ENCODE data around the gene EPHA8. TPM values are rescaled to one million over a fixed set of nuclear protein-coding genes. Genes with fewer than 3 reads are reported as not detected.

The EPHA8 gene
- polyA plus RNA-seq (2013, experiment 1 of 2), result not detected
- polyA plus RNA-seq (2013, experiment 2 of 2), result not detected

DNA sequence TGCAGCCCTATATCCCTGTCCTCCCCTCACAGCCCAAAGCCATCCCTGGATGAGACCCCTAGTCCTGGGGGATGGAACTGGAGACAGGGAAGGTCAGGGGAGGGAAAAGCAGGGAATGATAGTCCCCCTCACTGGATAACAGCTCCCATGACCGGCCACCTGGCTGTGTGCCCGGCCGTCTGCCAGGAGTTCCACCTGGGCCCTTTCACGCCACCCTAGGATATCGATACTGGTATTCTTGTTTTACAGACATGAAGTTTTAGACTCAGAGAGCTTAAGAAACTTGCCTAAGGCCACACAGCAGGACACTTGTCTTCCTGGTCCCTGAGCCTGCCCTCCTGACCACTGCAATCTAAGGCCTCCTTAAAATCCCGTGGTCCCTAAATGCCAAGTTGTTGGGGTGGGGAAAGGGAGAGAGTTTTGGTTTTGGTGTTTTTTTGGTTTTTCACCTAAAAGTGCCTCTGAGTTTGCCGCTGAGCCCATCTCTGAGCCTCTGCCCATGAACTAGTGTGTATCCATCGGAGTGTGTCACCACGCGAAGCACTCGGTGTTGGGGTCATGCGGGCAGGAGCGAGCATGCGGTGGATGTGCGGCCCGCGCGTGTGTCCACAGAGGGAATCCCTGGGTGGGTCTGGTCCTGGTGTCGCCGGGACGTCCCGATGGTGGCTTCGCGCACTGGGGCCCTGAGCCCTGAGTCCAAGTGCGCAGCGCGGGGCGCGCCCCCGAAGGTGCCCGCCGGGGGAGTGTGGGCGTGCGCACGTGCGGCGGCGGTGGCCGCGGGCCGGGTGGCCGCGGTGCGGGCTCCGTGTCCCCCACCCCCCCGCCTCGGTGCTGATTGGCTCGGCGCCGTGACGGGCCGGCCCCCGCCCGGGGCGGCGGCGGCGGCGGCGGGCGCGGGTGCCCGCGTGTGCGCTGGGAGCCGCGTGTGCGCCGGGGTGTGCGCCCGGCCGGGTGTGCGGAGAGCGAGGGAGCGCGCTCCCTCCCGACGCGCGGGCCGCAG is at the start of gene EPHA8:
Gene EPHA8 (plus strand): TSS at position 906 of the 1,000 bp plus-strand sequence. CDS start 147 bp downstream, outside the sequence.
- WGBS, result 13% methylated on average over 55 of the region's 81 CpGs
- H2AK5ac ChIP-seq (ENCODE audit: low read length, severe bottlenecking), result no peak within 1 kb of the TSS
- H3K9me3 ChIP-seq (ENCODE audit: control insufficient read depth, low read length), result no peaks in the 10 kb centered on the region
- H3K4me1 ChIP-seq (ENCODE audit: control insufficient read depth, insufficient read depth, low read depth, low read length), result peaks cover 3% of the 10 kb centered on the region
- DNase-seq, result no peak
- no peak within 1 kb of the TSS for H3K4ac ChIP-seq (ENCODE audit: low read depth in 1 of 2, low read length in 2 of 2)
- no peak within 1 kb of the TSS for H4K8ac ChIP-seq (ENCODE audit: low read length)
- H3K23ac ChIP-seq (ENCODE audit: low read length in 2 of 2), result no peak within 1 kb of the TSS
- no peak within 1 kb of the TSS for H3K4me3 ChIP-seq (ENCODE audit: insufficient read depth in 1 of 2, low read depth in 1 of 2, low read length in 2 of 2)
- no peaks in the 10 kb centered on the region for H3K79me1 ChIP-seq (replicated peaks; ENCODE audit: low read length, poor library complexity, severe bottlenecking)
- H3K36me3 ChIP-seq (ENCODE audit: control insufficient read depth in 1 of 2, insufficient read depth in 2 of 2, low read depth in 1 of 2, low read length in 2 of 2), result no peaks in the 10 kb centered on the region
- no peak within 1 kb of the TSS for H4K91ac ChIP-seq (ENCODE audit: low read length)
- H2AFZ ChIP-seq (ENCODE audit: low read depth, low read length), result no peak within 1 kb of the TSS
- H3K9ac ChIP-seq (ENCODE audit: low read length), result no peak within 1 kb of the TSS
- peaks cover 87 to 92% of the 10 kb centered on the region in 2 experiments for H3K27me3 ChIP-seq (ENCODE audit: control insufficient read depth in 1 of 2, insufficient read depth in 1 of 2, low read length in 2 of 2)
- H3K27ac ChIP-seq (ENCODE audit: low read length, poor library complexity, severe bottlenecking), result no peak within 1 kb of the TSS
- H2BK5ac ChIP-seq (ENCODE audit: low read depth, low read length, poor library complexity, severe bottlenecking), result no peak within 1 kb of the TSS
- no peak within 1 kb of the TSS for H2BK12ac ChIP-seq (ENCODE audit: low read length in 2 of 2)
- H2BK15ac ChIP-seq (ENCODE audit: low read depth, poor library complexity, severe bottlenecking), result no peak within 1 kb of the TSS
- H3K4me2 ChIP-seq (ENCODE audit: low read length, poor library complexity, severe bottlenecking), result no peak within 1 kb of the TSS
- H2BK120ac ChIP-seq (ENCODE audit: low read depth, low read length), result no peak within 1 kb of the TSS
- H3K18ac ChIP-seq (ENCODE audit: low read depth in 1 of 2, low read length in 2 of 2), result no peak within 1 kb of the TSS
- no peak within 1 kb of the TSS for H3K14ac ChIP-seq (ENCODE audit: low read length in 2 of 2)

DNA sequence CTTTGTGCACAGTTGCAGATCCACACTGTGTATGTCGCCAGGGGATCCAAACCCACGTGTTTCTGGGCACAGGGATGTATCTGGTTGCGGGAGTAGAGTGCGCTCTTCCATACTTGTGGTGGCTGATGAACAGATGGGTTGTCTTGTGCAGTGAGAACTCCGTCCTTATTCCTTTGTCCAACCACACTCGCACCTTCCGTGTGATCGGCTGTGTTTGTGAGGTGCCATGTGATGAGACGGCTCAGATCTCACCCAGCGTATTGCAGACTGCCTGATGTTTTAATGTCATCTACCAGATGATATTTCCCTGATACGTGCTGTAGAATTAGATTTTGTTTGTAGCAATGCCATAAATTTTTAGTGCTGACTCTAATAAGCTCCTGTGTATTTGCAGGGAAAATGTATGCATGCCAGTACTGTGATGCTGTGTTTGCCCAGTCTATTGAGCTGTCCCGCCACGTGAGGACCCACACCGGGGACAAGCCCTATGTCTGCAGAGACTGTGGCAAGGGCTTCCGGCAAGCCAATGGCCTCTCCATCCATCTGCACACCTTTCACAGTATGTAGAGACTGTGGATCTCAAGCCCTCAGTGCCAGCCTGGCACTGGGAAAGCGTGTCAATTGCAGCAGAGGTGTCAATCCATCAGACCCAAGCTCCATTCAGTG is 46.2 kb upstream of the EPHA8 start:
- 98% methylated on average over 16 of the region's 16 CpGs for WGBS
- Histone ChIP-seq H2AK5ac (ENCODE audit: low read length, severe bottlenecking) (no peak overlapping the region), H3K14ac (ENCODE audit: low read length in 2 of 2) (no peak overlapping the region)

DNA sequence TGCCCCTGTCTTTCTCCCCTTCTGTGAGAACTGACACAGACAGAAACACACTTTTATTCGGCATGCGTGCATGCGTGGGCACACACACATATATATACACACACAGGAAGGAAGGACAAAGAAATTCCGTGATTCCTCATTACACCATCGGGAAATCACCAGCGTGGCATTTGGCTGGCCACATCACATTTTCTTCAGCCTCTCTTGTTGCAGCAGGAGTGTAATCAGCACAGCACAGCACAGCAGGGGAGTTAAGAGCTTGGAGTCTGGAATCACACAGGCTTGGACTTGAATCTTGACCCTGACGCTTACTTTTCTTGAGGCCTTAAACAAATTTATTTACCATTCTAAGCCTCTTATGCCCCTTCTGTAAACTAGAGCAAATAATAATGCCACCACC is 45.3 kb upstream of the EPHA8 start:
- 91% methylated on average over 7 of the region's 7 CpGs for WGBS
- Histone ChIP-seq H2AFZ (ENCODE audit: low read depth, low read length) (no peak overlapping the region), H3K9me3 (ENCODE audit: control insufficient read depth, low read length) (no peaks in the 10 kb centered on the region), H2BK15ac (ENCODE audit: low read depth, poor library complexity, severe bottlenecking) (no peak overlapping the region), H3K4ac (ENCODE audit: low read depth in 1 of 2, low read length in 2 of 2) (no peak overlapping the region), H2BK5ac (ENCODE audit: low read depth, low read length, poor library complexity, severe bottlenecking) (no peak overlapping the region), H3K14ac (ENCODE audit: low read length in 2 of 2) (no peak overlapping the region), H3K18ac (ENCODE audit: low read depth in 1 of 2, low read length in 2 of 2) (no peak overlapping the region), H3K4me3 (ENCODE audit: insufficient read depth in 1 of 2, low read depth in 1 of 2, low read length in 2 of 2) (no peak overlapping the region), H3K4me1 (ENCODE audit: control insufficient read depth, insufficient read depth, low read depth, low read length) (peaks cover 5% of the 10 kb centered on the region), H3K79me1 (replicated peaks; ENCODE audit: low read length, poor library complexity, severe bottlenecking) (no peaks in the 10 kb centered on the region), H2AK5ac (ENCODE audit: low read length, severe bottlenecking) (no peak overlapping the region), H3K27me3 (ENCODE audit: control insufficient read depth in 1 of 2, insufficient read depth in 1 of 2, low read length in 2 of 2) (no peaks in the 10 kb centered on the region), H3K4me2 (ENCODE audit: low read length, poor library complexity, severe bottlenecking) (no peak overlapping the region), H3K23ac (ENCODE audit: low read length in 2 of 2) (no peak overlapping the region), H4K91ac (ENCODE audit: low read length) (no peak overlapping the region), H3K36me3 (ENCODE audit: control insufficient read depth in 1 of 2, insufficient read depth in 2 of 2, low read depth in 1 of 2, low read length in 2 of 2) (peaks cover 53 to 92% of the 10 kb centered on the region in 2 experiments), H3K9ac (ENCODE audit: low read length) (no peak overlapping the region), H2BK12ac (ENCODE audit: low read length in 2 of 2) (no peak overlapping the region), H4K8ac (ENCODE audit: low read length) (no peak overlapping the region), H3K27ac (ENCODE audit: low read length, poor library complexity, severe bottlenecking) (peak overlapping the region; percentile 30), H2BK120ac (ENCODE audit: low read depth, low read length) (no peak overlapping the region)
- no peak for DNase-seq

More for the DNA sequence above, 46.2 kb upstream of the EPHA8 start:
- Histone ChIP-seq H3K18ac (ENCODE audit: low read depth in 1 of 2, low read length in 2 of 2) (no peak overlapping the region), H3K23ac (ENCODE audit: low read length in 2 of 2) (no peak overlapping the region), H3K4ac (ENCODE audit: low read depth in 1 of 2, low read length in 2 of 2) (no peak overlapping the region), H3K27ac (ENCODE audit: low read length, poor library complexity, severe bottlenecking) (no peak overlapping the region), H3K4me2 (ENCODE audit: low read length, poor library complexity, severe bottlenecking) (no peak overlapping the region), H3K4me1 (ENCODE audit: control insufficient read depth, insufficient read depth, low read depth, low read length) (peaks cover 6% of the 10 kb centered on the region), H3K9me3 (ENCODE audit: control insufficient read depth, low read length) (no peaks in the 10 kb centered on the region), H4K8ac (ENCODE audit: low read length) (no peak overlapping the region), H3K79me1 (replicated peaks; ENCODE audit: low read length, poor library complexity, severe bottlenecking) (no peaks in the 10 kb centered on the region), H4K91ac (ENCODE audit: low read length) (no peak overlapping the region), H3K36me3 (ENCODE audit: control insufficient read depth in 1 of 2, insufficient read depth in 2 of 2, low read depth in 1 of 2, low read length in 2 of 2) (peaks cover 54 to 97% of the 10 kb centered on the region in 2 experiments), H2BK5ac (ENCODE audit: low read depth, low read length, poor library complexity, severe bottlenecking) (no peak overlapping the region), H3K4me3 (ENCODE audit: insufficient read depth in 1 of 2, low read depth in 1 of 2, low read length in 2 of 2) (no peak overlapping the region), H2BK15ac (ENCODE audit: low read depth, poor library complexity, severe bottlenecking) (no peak overlapping the region), H2AFZ (ENCODE audit: low read depth, low read length) (no peak overlapping the region), H3K27me3 (ENCODE audit: control insufficient read depth in 1 of 2, insufficient read depth in 1 of 2, low read length in 2 of 2) (no peaks in the 10 kb centered on the region), H2BK12ac (ENCODE audit: low read length in 2 of 2) (no peak overlapping the region), H2BK120ac (ENCODE audit: low read depth, low read length) (no peak overlapping the region), H3K9ac (ENCODE audit: low read length) (no peak overlapping the region)
- no peak for DNase-seq

DNA sequence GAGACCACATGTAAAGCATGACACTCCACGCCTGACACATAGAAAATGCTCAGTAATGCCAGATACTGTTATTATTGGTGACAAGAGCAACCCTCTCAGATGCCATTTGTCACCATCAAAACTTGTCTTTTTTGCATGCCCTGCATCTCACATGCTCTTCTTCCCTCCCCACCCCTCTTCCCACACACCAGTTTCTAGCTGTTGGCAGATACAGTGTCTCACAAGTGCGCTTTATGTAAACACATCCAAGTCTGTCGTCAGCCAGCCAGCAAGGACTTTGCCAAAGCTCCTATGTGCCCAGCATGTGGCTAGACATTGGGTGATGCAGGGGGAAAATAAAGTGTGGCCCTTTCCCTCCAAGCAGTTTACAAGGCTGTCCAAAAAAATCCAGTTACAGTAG is 44.9 kb upstream of the EPHA8 start:
- WGBS, result 85% methylated on average over 3 of the region's 3 CpGs
- no peak overlapping the region for H3K23ac ChIP-seq (ENCODE audit: low read length in 2 of 2)
- H3K9me3 ChIP-seq (ENCODE audit: control insufficient read depth, low read length), result no peaks in the 10 kb centered on the region
- no peak overlapping the region for H3K4me3 ChIP-seq (ENCODE audit: insufficient read depth in 1 of 2, low read depth in 1 of 2, low read length in 2 of 2)
- H2AK5ac ChIP-seq (ENCODE audit: low read length, severe bottlenecking), result no peak overlapping the region
- H2BK120ac ChIP-seq (ENCODE audit: low read depth, low read length), result no peak overlapping the region
- no peak overlapping the region for H2AFZ ChIP-seq (ENCODE audit: low read depth, low read length)
- no peak overlapping the region for H3K18ac ChIP-seq (ENCODE audit: low read depth in 1 of 2, low read length in 2 of 2)
- no peak overlapping the region for H3K4ac ChIP-seq (ENCODE audit: low read depth in 1 of 2, low read length in 2 of 2)
- H2BK12ac ChIP-seq (ENCODE audit: low read length in 2 of 2), result no peak overlapping the region
- DNase-seq, result no peak
- H3K27me3 ChIP-seq (ENCODE audit: control insufficient read depth in 1 of 2, insufficient read depth in 1 of 2, low read length in 2 of 2), result no peaks in the 10 kb centered on the region
- no peak overlapping the region for H2BK5ac ChIP-seq (ENCODE audit: low read depth, low read length, poor library complexity, severe bottlenecking)
- no peaks in the 10 kb centered on the region for H3K79me1 ChIP-seq (replicated peaks; ENCODE audit: low read length, poor library complexity, severe bottlenecking)
- H3K9ac ChIP-seq (ENCODE audit: low read length), result no peak overlapping the region
- no peak overlapping the region for H4K91ac ChIP-seq (ENCODE audit: low read length)
- peaks cover 5% of the 10 kb centered on the region for H3K4me1 ChIP-seq (ENCODE audit: control insufficient read depth, insufficient read depth, low read depth, low read length)
- H3K14ac ChIP-seq (ENCODE audit: low read length in 2 of 2), result no peak overlapping the region
- H3K4me2 ChIP-seq (ENCODE audit: low read length, poor library complexity, severe bottlenecking), result no peak overlapping the region
- peaks cover 52 to 92% of the 10 kb centered on the region in 2 experiments for H3K36me3 ChIP-seq (ENCODE audit: control insufficient read depth in 1 of 2, insufficient read depth in 2 of 2, low read depth in 1 of 2, low read length in 2 of 2)
- H4K8ac ChIP-seq (ENCODE audit: low read length), result no peak overlapping the region
- H3K27ac ChIP-seq (ENCODE audit: low read length, poor library complexity, severe bottlenecking), result no peak overlapping the region
- H2BK15ac ChIP-seq (ENCODE audit: low read depth, poor library complexity, severe bottlenecking), result no peak overlapping the region
